GM23338 (cell line): ENCODE measurements around the gene GPR35. TPM values are rescaled to one million over a fixed set of nuclear protein-coding genes. Genes with fewer than 3 reads are reported as not detected.

Source experiments
- ATAC-seq: fragments of 200-7000 bp; cut with Tn5 transposase; 3 replicates; pipeline ENCODE4 v1.9.1; 2020
- DNase-seq: peaks from one replicate; pipeline ENCODE4 v3.0.0-alpha.2; 2015; ENCODE audit warnings: low spot score
- H2AFZ ChIP-seq: fragments of 200-600 bp; sonication (generic); 2 replicates; pipeline ENCODE4 v1.8.0; 2016; ENCODE audit warnings: antibody characterized with exemption, mild to moderate bottlenecking, moderate library complexity
- H3F3A ChIP-seq: fragments of 200-600 bp; sonication (generic); replicated peaks from 2 replicates; pipeline ENCODE4 v1.8.0; 2017; ENCODE audit warnings: antibody characterized with exemption, mixed run types, low read depth
- H3K27ac ChIP-seq: fragments of 200-600 bp; sonication (generic); 2 replicates; pipeline ENCODE4 v1.6.1; 2016; ENCODE audit warnings: low read depth
- H3K27me3 ChIP-seq: fragments of 200-600 bp; sonication (generic); 2 replicates; pipeline ENCODE4 v1.8.0; 2016; ENCODE audit warnings: mild to moderate bottlenecking, mixed run types, moderate library complexity; ENCODE audit not compliant: insufficient read depth
- H3K36me3 ChIP-seq: fragments of 200-600 bp; sonication (generic); 2 replicates; pipeline ENCODE4 v1.8.0; 2016; ENCODE audit warnings: mild to moderate bottlenecking; ENCODE audit not compliant: insufficient read depth
- H3K4me1 ChIP-seq: fragments of 200-600 bp; sonication (generic); 2 replicates; pipeline ENCODE4 v1.8.0; 2016; ENCODE audit warnings: mild to moderate bottlenecking, moderate library complexity; ENCODE audit not compliant: insufficient read depth
- H3K4me2 ChIP-seq: fragments of 200-600 bp; sonication (generic); 2 replicates; pipeline ENCODE4 v1.7.1; 2017; ENCODE audit warnings: mixed run types
- H3K4me3 ChIP-seq: fragments of 200-600 bp; sonication (generic); 2 replicates; pipeline ENCODE4 v1.6.1; 2016; ENCODE audit warnings: mixed run types
- H3K79me2 ChIP-seq: fragments of 200-600 bp; sonication (generic); replicated peaks from 2 replicates; pipeline ENCODE4 v1.8.0; 2017; ENCODE audit warnings: mild to moderate bottlenecking; ENCODE audit not compliant: insufficient read depth
- H3K9me2 ChIP-seq: fragments of 200-600 bp; sonication (generic); 2 replicates; pipeline ENCODE4 v1.8.0; 2017; ENCODE audit not compliant: insufficient read depth
- H4K20me1 ChIP-seq: fragments of 200-600 bp; sonication (generic); replicated peaks from 2 replicates; pipeline ENCODE4 v1.8.0; 2017; ENCODE audit warnings: mild to moderate bottlenecking; ENCODE audit not compliant: insufficient read depth
- H3K27ac Mint-ChIP-seq: 2 replicates; pipeline ENCODE4 v1.8.0; 2020; ENCODE audit warnings: inconsistent platforms, mild to moderate bottlenecking, moderate library complexity, mixed read lengths
- H3K27me3 Mint-ChIP-seq: 3 replicates; pipeline ENCODE4 v1.8.0; 2022; ENCODE audit warnings: low read depth, mild to moderate bottlenecking, moderate library complexity, mixed read lengths, inconsistent platforms; ENCODE audit not compliant: insufficient read depth, poor library complexity
- H3K36me3 Mint-ChIP-seq: 3 replicates; pipeline ENCODE4 v1.8.0; 2021; ENCODE audit warnings: low read depth, mild to moderate bottlenecking, inconsistent platforms, moderate library complexity, mixed read lengths
- H3K4me1 Mint-ChIP-seq: 3 replicates; pipeline ENCODE4 v1.8.0; 2020; ENCODE audit warnings: mild to moderate bottlenecking, inconsistent platforms, mixed read lengths
- H3K4me3 Mint-ChIP-seq: 3 replicates; pipeline ENCODE4 v1.8.0; 2021; ENCODE audit warnings: moderate library complexity, mild to moderate bottlenecking, inconsistent platforms, mixed read lengths
- H3K9me3 Mint-ChIP-seq: 3 replicates; pipeline ENCODE4 v1.8.0; 2020; ENCODE audit warnings: moderate library complexity, mild to moderate bottlenecking, inconsistent platforms, mixed read lengths
- CREB1 ChIP-seq: fragments of 250-450 bp; sonication (Bioruptor Pico); IDR thresholded peaks from 2 replicates; pipeline ENCODE4 v1.5.0; 2020; ENCODE audit warnings: low read depth, mild to moderate bottlenecking, moderate library complexity
- EZH2 ChIP-seq: fragments of 200-600 bp; sonication (generic); IDR thresholded peaks from one replicate; pipeline ENCODE4 v1.8.0; 2017; ENCODE audit warnings: antibody characterized with exemption, mild to moderate bottlenecking, low read depth; ENCODE audit not compliant: unreplicated experiment
- EZH2phosphoT487 ChIP-seq: fragments of 200-600 bp; sonication (generic); IDR thresholded peaks from one replicate; pipeline ENCODE4 v1.8.1; 2018; ENCODE audit warnings: antibody characterized with exemption; ENCODE audit not compliant: unreplicated experiment
- NANOG ChIP-seq: IDR thresholded peaks from 2 replicates; pipeline ENCODE4 v1.6.1; 2016; ENCODE audit warnings: antibody characterized with exemption, borderline replicate concordance
- POLR2AphosphoS5 ChIP-seq: IDR thresholded peaks from 2 replicates; pipeline ENCODE4 v1.6.1; 2016; ENCODE audit warnings: antibody characterized with exemption, low read depth
- STAT1 ChIP-seq: IDR thresholded peaks from one replicate; pipeline ENCODE4 v1.6.1; 2016; ENCODE audit warnings: antibody characterized with exemption; ENCODE audit not compliant: unreplicated experiment
- ZNF114 ChIP-seq: fragments of 250-450 bp; sonication (Bioruptor Pico); IDR thresholded peaks from 2 replicates; pipeline ENCODE4 v1.5.0; 2020; ENCODE audit warnings: mild to moderate bottlenecking, moderate library complexity
- polyA plus RNA-seq: library from polyadenylated mRNA; unstranded; fragments of >200 nt; fragmentation: Nextera tagmentation; extraction: Ambion mirVana; gene quantifications from 2 replicates; pipeline ENCODE4 v1.2.1, GENCODE V29; 2016
- total RNA-seq: library from RNA; depleted of rRNA; stranded (reverse); fragments of >200 nt; shearing (Covaris generic); gene quantifications from 2 replicates; pipeline ENCODE4 v1.2.3, GENCODE V29; 2014
- TF ChIP-seq, protein P1 (sequence below), 2 experiments: fragments of 200-600 bp in 1 of 2; sonication (generic) in 1 of 2; conservative IDR thresholded peaks; 2 replicates each; pipeline versions ENCODE4 v1.5.1 to v1.6.1; 2016 to 2017; ENCODE audit warnings: antibody characterized with exemption in 2 of 2, low read depth in 2 of 2, mild to moderate bottlenecking in 2 of 2, moderate library complexity in 1 of 2
- TF ChIP-seq, protein P2 (sequence below): IDR thresholded peaks from one replicate; pipeline ENCODE4 v1.6.1; 2018; ENCODE audit warnings: antibody characterized with exemption; ENCODE audit not compliant: unreplicated experiment
- TF ChIP-seq, protein P3 (sequence below): fragments of 250-450 bp; sonication (Bioruptor Pico); IDR thresholded peaks from 2 replicates; pipeline ENCODE4 v1.5.0; 2020; ENCODE audit warnings: mild to moderate bottlenecking, moderate library complexity

GPR35 gene
- total and polyA plus RNA-seq, 2 experiments from 2014 or later: not detected

DNA sequence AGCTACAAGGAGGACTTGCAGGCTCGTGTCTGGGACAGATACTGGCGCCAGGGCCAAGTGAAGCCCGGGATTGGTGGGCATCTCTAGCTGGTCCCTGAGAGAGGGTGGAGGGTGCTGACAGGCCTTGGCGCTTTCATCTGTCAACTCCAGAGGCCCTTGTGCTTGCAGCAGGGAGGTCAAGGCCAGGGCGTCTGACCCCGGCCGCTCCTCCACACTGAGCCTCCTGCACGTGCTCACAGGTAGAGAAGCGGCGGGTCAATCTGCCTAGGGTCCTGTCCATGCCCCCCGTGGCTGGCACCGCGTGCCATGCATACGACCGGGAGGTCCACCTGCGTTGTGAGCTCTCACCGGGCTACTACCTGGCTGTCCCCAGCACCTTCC lies 29.2 kb upstream of the GPR35 start:
- Histone ChIP-seq H3K4me3 (no peak overlapping the region), H4K20me1 (peaks cover 3% of the 10 kb centered on the region), H3K27me3 (no peaks in the 10 kb centered on the region), H3K4me1 (no peaks in the 10 kb centered on the region), H3F3A (no peaks in the 10 kb centered on the region), H3K27ac (no peak overlapping the region), H2AFZ (no peak overlapping the region), H3K9me2 (no peaks in the 10 kb centered on the region), H3K79me2 (peaks cover 14% of the 10 kb centered on the region), H3K36me3 (no peaks in the 10 kb centered on the region), H3K4me2 (no peak overlapping the region)
- ATAC-seq (no peak), DNase-seq (no peak)
- H3K9me3 Mint-ChIP-seq: no peaks in the 10 kb centered on the region
- H3K4me3 Mint-ChIP-seq: no peak overlapping the region
- H3K36me3 Mint-ChIP-seq: peaks cover 2% of the 10 kb centered on the region; the same call in 2 of the 3 replicates
- peaks cover 1% of the 10 kb centered on the region for H3K27me3 Mint-ChIP-seq
- TF ChIP-seq, protein P1, sequence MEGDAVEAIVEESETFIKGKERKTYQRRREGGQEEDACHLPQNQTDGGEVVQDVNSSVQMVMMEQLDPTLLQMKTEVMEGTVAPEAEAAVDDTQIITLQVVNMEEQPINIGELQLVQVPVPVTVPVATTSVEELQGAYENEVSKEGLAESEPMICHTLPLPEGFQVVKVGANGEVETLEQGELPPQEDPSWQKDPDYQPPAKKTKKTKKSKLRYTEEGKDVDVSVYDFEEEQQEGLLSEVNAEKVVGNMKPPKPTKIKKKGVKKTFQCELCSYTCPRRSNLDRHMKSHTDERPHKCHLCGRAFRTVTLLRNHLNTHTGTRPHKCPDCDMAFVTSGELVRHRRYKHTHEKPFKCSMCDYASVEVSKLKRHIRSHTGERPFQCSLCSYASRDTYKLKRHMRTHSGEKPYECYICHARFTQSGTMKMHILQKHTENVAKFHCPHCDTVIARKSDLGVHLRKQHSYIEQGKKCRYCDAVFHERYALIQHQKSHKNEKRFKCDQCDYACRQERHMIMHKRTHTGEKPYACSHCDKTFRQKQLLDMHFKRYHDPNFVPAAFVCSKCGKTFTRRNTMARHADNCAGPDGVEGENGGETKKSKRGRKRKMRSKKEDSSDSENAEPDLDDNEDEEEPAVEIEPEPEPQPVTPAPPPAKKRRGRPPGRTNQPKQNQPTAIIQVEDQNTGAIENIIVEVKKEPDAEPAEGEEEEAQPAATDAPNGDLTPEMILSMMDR (conservative IDR thresholded peaks at IDR 0.05; ENCODE audit: low read depth in 2 of 2): no peak
- TF ChIP-seq POLR2AphosphoS5 (no peak), NANOG (no peak), EZH2 (no peak)
- no peak overlapping the region for H3K27ac Mint-ChIP-seq
- H3K4me1 Mint-ChIP-seq: no peaks in the 10 kb centered on the region; the same call in 2 of the 3 replicates

DNA sequence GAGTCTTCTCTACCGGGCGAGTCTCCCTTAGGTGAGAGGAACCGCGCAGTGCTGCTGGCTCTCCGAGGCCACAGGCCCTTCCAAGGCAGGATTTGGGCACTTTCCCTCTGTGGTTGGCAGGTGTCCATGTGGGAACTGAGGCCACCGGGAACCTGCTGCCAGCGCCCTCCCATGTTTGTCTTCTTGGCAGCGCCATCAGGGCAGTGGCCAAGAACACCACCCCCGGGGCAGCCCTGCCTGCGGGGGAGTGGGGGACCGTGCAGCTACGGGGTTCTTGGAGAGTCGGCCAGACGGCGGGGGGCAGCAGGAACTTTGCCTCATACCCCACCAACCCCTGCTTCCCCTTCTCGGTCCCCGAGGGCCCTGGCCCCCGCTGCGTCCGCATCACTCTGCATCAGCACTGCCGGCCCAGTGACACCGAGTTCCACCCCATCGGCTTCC lies 28.8 kb upstream of the GPR35 start:
- H3K27me3 Mint-ChIP-seq: peaks cover 1% of the 10 kb centered on the region
- Histone ChIP-seq H3K36me3 (no peaks in the 10 kb centered on the region), H3K4me2 (no peak overlapping the region), H4K20me1 (peaks cover 3% of the 10 kb centered on the region), H3K4me3 (no peak overlapping the region), H3K27ac (no peak overlapping the region), H2AFZ (no peak overlapping the region), H3K9me2 (no peaks in the 10 kb centered on the region), H3K4me1 (no peaks in the 10 kb centered on the region), H3K27me3 (no peaks in the 10 kb centered on the region), H3F3A (no peaks in the 10 kb centered on the region), H3K79me2 (peaks cover 10% of the 10 kb centered on the region)
- no peak overlapping the region for H3K27ac Mint-ChIP-seq
- H3K9me3 Mint-ChIP-seq: no peaks in the 10 kb centered on the region
- peaks cover 2% of the 10 kb centered on the region; the same call in 2 of the 3 replicates for H3K36me3 Mint-ChIP-seq
- H3K4me1 Mint-ChIP-seq: no peaks in the 10 kb centered on the region; the same call in 2 of the 3 replicates
- no peak for DNase-seq
- H3K4me3 Mint-ChIP-seq: no peak overlapping the region
- ATAC-seq: no peak
- TF ChIP-seq, protein P2, sequence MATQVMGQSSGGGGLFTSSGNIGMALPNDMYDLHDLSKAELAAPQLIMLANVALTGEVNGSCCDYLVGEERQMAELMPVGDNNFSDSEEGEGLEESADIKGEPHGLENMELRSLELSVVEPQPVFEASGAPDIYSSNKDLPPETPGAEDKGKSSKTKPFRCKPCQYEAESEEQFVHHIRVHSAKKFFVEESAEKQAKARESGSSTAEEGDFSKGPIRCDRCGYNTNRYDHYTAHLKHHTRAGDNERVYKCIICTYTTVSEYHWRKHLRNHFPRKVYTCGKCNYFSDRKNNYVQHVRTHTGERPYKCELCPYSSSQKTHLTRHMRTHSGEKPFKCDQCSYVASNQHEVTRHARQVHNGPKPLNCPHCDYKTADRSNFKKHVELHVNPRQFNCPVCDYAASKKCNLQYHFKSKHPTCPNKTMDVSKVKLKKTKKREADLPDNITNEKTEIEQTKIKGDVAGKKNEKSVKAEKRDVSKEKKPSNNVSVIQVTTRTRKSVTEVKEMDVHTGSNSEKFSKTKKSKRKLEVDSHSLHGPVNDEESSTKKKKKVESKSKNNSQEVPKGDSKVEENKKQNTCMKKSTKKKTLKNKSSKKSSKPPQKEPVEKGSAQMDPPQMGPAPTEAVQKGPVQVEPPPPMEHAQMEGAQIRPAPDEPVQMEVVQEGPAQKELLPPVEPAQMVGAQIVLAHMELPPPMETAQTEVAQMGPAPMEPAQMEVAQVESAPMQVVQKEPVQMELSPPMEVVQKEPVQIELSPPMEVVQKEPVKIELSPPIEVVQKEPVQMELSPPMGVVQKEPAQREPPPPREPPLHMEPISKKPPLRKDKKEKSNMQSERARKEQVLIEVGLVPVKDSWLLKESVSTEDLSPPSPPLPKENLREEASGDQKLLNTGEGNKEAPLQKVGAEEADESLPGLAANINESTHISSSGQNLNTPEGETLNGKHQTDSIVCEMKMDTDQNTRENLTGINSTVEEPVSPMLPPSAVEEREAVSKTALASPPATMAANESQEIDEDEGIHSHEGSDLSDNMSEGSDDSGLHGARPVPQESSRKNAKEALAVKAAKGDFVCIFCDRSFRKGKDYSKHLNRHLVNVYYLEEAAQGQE: no peak
- TF ChIP-seq POLR2AphosphoS5: no peak
- no peak for TF ChIP-seq CREB1 (CRISPR knock-in tag)
- TF ChIP-seq, protein P3, sequence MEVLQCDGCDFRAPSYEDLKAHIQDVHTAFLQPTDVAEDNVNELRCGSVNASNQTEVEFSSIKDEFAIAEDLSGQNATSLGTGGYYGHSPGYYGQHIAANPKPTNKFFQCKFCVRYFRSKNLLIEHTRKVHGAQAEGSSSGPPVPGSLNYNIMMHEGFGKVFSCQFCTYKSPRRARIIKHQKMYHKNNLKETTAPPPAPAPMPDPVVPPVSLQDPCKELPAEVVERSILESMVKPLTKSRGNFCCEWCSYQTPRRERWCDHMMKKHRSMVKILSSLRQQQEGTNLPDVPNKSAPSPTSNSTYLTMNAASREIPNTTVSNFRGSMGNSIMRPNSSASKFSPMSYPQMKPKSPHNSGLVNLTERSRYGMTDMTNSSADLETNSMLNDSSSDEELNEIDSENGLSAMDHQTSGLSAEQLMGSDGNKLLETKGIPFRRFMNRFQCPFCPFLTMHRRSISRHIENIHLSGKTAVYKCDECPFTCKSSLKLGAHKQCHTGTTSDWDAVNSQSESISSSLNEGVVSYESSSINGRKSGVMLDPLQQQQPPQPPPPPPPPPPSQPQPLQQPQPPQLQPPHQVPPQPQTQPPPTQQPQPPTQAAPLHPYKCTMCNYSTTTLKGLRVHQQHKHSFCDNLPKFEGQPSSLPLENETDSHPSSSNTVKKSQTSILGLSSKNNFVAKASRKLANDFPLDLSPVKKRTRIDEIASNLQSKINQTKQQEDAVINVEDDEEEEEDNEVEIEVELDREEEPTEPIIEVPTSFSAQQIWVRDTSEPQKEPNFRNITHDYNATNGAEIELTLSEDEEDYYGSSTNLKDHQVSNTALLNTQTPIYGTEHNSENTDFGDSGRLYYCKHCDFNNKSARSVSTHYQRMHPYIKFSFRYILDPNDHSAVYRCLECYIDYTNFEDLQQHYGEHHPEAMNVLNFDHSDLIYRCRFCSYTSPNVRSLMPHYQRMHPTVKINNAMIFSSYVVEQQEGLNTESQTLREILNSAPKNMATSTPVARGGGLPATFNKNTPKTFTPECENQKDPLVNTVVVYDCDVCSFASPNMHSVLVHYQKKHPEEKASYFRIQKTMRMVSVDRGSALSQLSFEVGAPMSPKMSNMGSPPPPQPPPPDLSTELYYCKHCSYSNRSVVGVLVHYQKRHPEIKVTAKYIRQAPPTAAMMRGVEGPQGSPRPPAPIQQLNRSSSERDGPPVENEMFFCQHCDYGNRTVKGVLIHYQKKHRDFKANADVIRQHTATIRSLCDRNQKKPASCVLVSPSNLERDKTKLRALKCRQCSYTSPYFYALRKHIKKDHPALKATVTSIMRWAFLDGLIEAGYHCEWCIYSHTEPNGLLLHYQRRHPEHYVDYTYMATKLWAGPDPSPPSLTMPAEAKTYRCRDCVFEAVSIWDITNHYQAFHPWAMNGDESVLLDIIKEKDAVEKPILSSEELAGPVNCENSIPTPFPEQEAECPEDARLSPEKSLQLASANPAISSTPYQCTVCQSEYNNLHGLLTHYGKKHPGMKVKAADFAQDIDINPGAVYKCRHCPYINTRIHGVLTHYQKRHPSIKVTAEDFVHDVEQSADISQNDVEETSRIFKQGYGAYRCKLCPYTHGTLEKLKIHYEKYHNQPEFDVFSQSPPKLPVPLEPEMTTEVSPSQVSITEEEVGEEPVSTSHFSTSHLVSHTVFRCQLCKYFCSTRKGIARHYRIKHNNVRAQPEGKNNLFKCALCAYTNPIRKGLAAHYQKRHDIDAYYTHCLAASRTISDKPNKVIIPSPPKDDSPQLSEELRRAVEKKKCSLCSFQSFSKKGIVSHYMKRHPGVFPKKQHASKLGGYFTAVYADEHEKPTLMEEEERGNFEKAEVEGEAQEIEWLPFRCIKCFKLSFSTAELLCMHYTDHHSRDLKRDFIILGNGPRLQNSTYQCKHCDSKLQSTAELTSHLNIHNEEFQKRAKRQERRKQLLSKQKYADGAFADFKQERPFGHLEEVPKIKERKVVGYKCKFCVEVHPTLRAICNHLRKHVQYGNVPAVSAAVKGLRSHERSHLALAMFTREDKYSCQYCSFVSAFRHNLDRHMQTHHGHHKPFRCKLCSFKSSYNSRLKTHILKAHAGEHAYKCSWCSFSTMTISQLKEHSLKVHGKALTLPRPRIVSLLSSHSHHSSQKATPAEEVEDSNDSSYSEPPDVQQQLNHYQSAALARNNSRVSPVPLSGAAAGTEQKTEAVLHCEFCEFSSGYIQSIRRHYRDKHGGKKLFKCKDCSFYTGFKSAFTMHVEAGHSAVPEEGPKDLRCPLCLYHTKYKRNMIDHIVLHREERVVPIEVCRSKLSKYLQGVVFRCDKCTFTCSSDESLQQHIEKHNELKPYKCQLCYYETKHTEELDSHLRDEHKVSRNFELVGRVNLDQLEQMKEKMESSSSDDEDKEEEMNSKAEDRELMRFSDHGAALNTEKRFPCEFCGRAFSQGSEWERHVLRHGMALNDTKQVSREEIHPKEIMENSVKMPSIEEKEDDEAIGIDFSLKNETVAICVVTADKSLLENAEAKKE (CRISPR knock-in tag): no peak
- TF ChIP-seq EZH2phosphoT487: no peak
- TF ChIP-seq STAT1: no peak
- no peak for TF ChIP-seq NANOG
- no peak for TF ChIP-seq ZNF114
